SK-N-MC (cell line): Measurements from ENCODE around the gene CD81.

Experiments used
- DNase-seq: peaks from one replicate; pipeline ENCODE4 v3.0.0-alpha.2; 2011; ENCODE audit warnings: low read depth, low spot score
- H3K27ac ChIP-seq: fragments of 200-600 bp; sonication (generic); 2 replicates; pipeline ENCODE4 v1.5.1; 2016; ENCODE audit warnings: mixed run types
- H3K36me3 ChIP-seq: fragments of 200-600 bp; sonication (generic); 2 replicates; pipeline ENCODE4 v1.6.1; 2017; ENCODE audit warnings: antibody characterized with exemption, low read length, mixed read lengths; ENCODE audit not compliant: insufficient read depth
- H3K4me3 ChIP-seq: fragments of 200-600 bp; sonication (generic); 2 replicates; pipeline ENCODE4 v1.5.1; 2016
- H3K9ac ChIP-seq: fragments of 200-600 bp; sonication (generic); 2 replicates; pipeline ENCODE4 v1.8.0; 2017; ENCODE audit warnings: mixed run types, mixed read lengths; ENCODE audit not compliant: insufficient read length
- H3K9me3 ChIP-seq: fragments of 200-600 bp; sonication (generic); 2 replicates; pipeline ENCODE4 v1.6.1; 2017; ENCODE audit warnings: low read depth, mild to moderate bottlenecking, antibody characterized with exemption, low read length, moderate library complexity, mixed read lengths
- EZH2 ChIP-seq: fragments of 200-600 bp; sonication (generic); IDR thresholded peaks from one replicate; pipeline ENCODE4 v1.6.1; 2017; ENCODE audit warnings: antibody characterized with exemption
- FOXP2 ChIP-seq: optimal IDR thresholded peaks from 2 replicates; pipeline ENCODE3; 2011; ENCODE audit warnings: mild to moderate bottlenecking, moderate library complexity; ENCODE audit not compliant: insufficient read depth; ENCODE audit errors: extremely low read length, control extremely low read depth
- POLR2AphosphoS5 ChIP-seq: IDR thresholded peaks from 2 replicates; pipeline ENCODE4 v1.6.1; 2012; ENCODE audit warnings: mild to moderate bottlenecking, low read depth, low read length, borderline replicate concordance

Gene CD81

DNA sequence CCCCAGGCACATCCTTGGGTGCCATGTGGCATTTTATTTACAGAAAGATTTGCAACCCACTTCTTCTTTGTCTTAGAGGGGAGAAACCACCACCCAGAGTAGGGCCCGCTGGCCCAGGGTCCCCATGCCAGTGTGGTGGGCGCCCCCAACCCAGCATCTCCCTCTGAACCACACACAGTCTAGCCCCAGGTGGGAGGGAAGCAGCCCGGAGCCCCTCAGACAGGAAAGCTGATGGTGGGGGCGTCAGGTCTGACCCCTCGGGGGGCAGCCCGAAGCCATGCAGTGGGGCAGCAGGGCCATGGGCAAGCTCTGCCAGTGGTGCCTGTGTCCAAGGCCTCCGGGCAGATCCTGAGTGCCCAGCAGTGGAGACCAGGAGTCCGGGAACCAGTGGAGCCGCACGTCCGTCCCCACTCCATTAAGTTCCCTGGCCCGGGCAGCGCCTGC lies 55.5 kb downstream of the CD81 start:
- H3K27ac ChIP-seq, result no peak overlapping the region
- H3K36me3 ChIP-seq, result no peaks in the 10 kb centered on the region
- H3K9ac ChIP-seq, result no peak overlapping the region
- TF ChIP-seq FOXP2, result no peak
- no peak for TF ChIP-seq EZH2
- TF ChIP-seq POLR2AphosphoS5, result no peak
- no peak overlapping the region for H3K4me3 ChIP-seq
- no peak for DNase-seq
- H3K9me3 ChIP-seq, result no peaks in the 10 kb centered on the region

- Histone ChIP-seq H3K4me3 (no peak overlapping the region), H3K9ac (no peak overlapping the region), H3K27ac (no peak overlapping the region), H3K9me3 (no peaks in the 10 kb centered on the region), H3K36me3 (no peaks in the 10 kb centered on the region)
- TF ChIP-seq POLR2AphosphoS5 (no peak), FOXP2 (no peak), EZH2 (no peak)
- DNase-seq, result no peak
Measured at GRCh38 chr11:2433106-2433925, 56.2 kb downstream of the CD81 start.

DNA sequence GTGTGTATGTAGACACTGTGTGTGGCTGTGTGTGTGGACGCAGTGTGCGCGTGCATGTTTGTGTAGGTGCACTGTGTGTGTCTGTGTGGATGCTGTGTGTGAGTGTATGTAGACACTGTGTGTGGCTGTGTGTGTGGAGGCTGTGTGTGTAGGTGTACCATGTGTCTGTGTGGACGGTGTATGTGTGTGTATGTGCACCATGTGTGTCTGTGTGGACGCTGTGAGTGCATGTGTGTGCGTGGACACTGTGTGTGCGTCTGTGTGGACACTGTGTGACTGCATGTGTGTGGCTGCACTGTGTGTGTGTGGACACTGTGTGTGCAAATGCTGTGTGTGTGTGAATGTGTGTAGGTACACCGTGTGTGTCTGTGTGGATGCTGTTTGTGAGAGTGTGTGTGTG lies 56.9 kb downstream of the CD81 start:
- Histone ChIP-seq H3K9me3 (no peaks in the 10 kb centered on the region), H3K27ac (no peak overlapping the region), H3K9ac (no peak overlapping the region), H3K36me3 (no peaks in the 10 kb centered on the region), H3K4me3 (no peak overlapping the region)
- no peak for DNase-seq
- TF ChIP-seq FOXP2, result no peak
- TF ChIP-seq EZH2, result no peak

DNA sequence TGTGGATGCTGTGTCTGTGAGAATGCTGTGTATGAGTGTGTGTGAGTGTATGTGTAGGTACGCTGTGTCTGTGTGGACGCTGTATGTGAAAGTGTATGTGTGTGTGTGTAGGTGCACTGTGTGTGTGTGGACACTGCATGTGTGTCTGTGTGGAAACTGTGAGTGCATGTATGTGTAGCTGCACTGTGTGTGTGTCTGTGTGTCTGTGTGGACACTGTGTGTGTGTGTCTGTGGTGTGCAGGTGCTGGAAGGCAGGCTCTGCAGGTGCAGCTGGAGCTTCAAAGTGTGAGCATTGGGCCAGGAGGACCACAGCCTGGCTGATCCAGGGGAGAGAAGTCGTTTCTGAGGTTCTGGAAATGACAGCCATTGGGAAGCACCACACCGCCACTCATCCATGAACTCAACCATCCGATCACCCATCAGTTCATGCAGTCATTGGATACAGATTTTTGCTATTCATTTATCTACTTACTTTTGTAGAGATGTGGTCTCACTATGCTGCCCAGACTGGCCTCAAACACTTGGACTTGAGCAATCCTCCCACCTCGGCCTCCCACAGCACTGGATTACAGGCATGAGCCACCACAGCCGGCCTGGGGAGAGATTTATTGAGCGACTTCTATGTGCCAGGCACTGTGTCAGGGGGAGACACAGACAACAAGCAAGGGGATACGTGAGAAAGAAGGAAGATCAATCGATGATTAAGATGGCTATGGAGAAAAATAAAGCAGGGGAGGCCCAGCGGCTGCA lies 57.6 kb downstream of the CD81 start:
- Histone ChIP-seq H3K36me3 (no peaks in the 10 kb centered on the region), H3K9ac (no peak overlapping the region), H3K9me3 (no peaks in the 10 kb centered on the region), H3K27ac (no peak overlapping the region), H3K4me3 (no peak overlapping the region)
- TF ChIP-seq FOXP2, result no peak
- TF ChIP-seq POLR2AphosphoS5, result no peak
- TF ChIP-seq EZH2, result no peak
- DNase-seq, result no peak

DNA sequence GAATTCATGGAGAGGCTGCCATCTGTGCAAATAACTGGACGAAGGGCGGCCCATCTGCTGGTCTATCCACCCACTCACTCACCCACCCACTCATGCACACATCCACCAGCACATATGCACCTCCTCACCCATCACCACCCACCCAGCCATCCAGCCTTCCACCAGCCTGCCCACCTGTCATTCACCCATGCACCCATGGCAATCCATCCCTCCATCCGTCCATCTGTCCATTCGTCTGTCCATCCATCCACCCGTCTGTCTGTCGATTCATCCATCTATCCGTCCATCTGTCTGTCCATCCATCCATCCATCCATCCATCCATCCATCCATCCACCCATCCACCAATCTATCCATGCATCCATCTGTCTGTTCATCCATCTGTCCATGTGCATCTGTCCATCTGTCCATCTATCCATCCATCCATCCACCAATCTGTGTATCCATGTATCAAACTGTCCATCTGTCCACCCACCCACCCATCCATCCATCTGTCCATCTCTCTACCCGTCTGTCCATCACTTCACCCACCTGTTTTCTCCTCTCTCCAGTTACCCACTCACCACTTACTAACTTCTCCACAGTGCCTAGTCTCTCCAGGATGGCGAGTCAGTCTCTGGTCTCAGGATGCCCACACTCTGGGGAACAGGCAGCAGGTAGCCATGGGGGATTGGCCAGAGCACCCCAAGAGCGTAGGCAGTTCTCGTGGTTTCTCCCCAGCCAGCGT lies 58.3 kb downstream of the CD81 start:
- no peak overlapping the region for H3K27ac ChIP-seq
- TF ChIP-seq FOXP2 (no peak), POLR2AphosphoS5 (no peak), EZH2 (no peak)
- no peak overlapping the region for H3K4me3 ChIP-seq
- no peaks in the 10 kb centered on the region for H3K36me3 ChIP-seq
- no peak overlapping the region for H3K9ac ChIP-seq
- H3K9me3 ChIP-seq, result no peaks in the 10 kb centered on the region
- no peak for DNase-seq

GRCh38 chr11:2436013-2436520 lies 59.0 kb downstream of the CD81 start:
- no peak overlapping the region for H3K4me3 ChIP-seq
- no peak overlapping the region for H3K27ac ChIP-seq
- DNase-seq, result no peak
- no peaks in the 10 kb centered on the region for H3K9me3 ChIP-seq
- no peak for TF ChIP-seq FOXP2
- no peaks in the 10 kb centered on the region for H3K36me3 ChIP-seq
- H3K9ac ChIP-seq, result no peak overlapping the region

GRCh38 chr11:2436521-2437031 lies 59.5 kb downstream of the CD81 start:
- H3K9ac ChIP-seq, result no peak overlapping the region
- no peak overlapping the region for H3K27ac ChIP-seq
- H3K4me3 ChIP-seq, result no peak overlapping the region
- no peaks in the 10 kb centered on the region for H3K9me3 ChIP-seq
- no peak for DNase-seq
- no peak for TF ChIP-seq EZH2
- TF ChIP-seq POLR2AphosphoS5, result no peak
- no peak for TF ChIP-seq FOXP2
- H3K36me3 ChIP-seq, result no peaks in the 10 kb centered on the region

- no peak overlapping the region for H3K4me3 ChIP-seq
- TF ChIP-seq FOXP2, result no peak
- no peak for TF ChIP-seq POLR2AphosphoS5
- TF ChIP-seq EZH2, result no peak
- no peak overlapping the region for H3K27ac ChIP-seq
- DNase-seq, result no peak
- H3K9ac ChIP-seq, result no peak overlapping the region
- H3K9me3 ChIP-seq, result no peaks in the 10 kb centered on the region
- H3K36me3 ChIP-seq, result no peaks in the 10 kb centered on the region
Measured at GRCh38 chr11:2437516-2437915, 60.4 kb downstream of the CD81 start.
